CD4-positive, alpha-beta T cell treated with Interleukin-6 for 4 hours (primary cell): Measurements from ENCODE around the gene CYP11A1.
A peak's percentile ranks its signal among the peaks of the same experiment; 100 is the strongest.

Source experiments
- DNase-seq: peaks from one replicate; pipeline ENCODE4 v3.0.0-alpha.2; 2020; ENCODE audit warnings: mixed read lengths

Gene CYP11A1

GRCh38 chr15:74343797-74344127 is 23.7 kb downstream of the CYP11A1 start:
- DNase-seq = no peak

- DNase-seq = no peak
Measured at GRCh38 chr15:74343127-74343796, 24.2 kb downstream of the CYP11A1 start.

DNA sequence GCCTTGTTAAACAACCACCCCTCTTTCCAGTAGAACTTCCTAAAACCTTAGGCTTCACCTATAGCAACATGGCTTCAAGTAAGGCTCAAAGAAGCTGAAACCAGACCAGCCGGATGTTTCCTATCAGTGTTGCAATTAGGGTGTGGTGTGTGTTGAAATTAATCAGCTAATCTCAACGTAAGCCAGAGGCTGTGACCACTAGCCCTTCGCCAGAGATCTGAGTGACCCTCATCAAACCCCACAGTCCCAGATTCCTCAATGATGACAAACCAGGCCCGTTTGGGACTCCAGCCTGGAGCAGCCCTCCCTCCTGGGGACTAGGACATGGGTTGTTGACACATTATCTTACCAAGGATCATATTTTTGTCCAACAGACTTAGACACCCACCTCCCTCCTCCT is 27.3 kb downstream of the CYP11A1 start:
- DNase-seq = no peak

DNA sequence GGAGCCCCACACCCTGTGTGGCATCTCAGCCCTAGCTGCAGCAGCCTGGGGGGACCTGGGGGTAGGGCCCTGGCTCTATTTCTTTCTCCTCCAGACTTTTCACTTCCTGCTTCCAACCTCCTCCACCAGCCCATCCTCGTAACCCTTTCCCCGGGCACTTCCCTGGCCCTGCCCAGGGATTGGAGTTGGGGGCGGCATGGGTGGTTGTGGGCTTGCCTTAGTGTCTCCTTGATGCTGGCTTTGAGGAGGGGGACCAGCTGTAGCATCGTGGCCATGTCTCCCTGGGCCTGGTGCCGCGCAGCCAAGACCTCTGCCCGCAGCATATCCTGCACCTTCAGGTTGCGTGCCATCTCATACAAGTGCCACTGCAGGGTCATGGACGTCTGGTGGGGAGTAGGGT is 28.1 kb downstream of the CYP11A1 start:
- DNase-seq = no peak

GRCh38 chr15:74338676-74339075 is 28.8 kb downstream of the CYP11A1 start:
- DNase-seq = no peak

DNA sequence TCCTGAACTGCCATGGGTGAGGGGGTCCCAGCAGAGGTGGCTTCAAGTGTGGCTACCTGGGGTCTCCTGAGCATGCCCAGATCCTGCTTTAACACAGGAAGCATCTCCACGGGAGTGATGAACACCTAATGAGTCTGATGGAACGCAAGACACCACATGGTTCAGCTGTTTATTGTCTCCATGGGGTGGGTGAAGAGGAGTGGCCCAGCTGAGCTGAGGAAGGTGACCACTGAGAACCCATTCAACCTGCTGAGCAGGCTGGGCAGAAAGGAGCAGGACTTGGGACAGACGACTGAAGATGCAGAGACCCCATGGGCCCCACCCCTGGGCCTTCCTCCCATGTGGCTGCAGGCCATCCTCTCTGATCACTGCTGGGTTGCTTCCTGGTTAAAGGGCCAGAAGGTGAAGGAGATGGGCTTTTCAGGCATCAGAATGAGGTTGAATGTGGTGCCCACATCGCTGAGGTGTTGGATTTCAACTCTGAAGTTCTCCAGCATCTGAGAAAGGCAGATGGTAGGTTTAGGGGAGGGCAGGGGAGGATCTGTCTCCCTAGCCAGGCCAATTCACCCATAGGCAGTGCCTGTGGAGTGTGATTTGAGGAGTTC is 29.7 kb downstream of the CYP11A1 start:
- no peak for DNase-seq

DNA sequence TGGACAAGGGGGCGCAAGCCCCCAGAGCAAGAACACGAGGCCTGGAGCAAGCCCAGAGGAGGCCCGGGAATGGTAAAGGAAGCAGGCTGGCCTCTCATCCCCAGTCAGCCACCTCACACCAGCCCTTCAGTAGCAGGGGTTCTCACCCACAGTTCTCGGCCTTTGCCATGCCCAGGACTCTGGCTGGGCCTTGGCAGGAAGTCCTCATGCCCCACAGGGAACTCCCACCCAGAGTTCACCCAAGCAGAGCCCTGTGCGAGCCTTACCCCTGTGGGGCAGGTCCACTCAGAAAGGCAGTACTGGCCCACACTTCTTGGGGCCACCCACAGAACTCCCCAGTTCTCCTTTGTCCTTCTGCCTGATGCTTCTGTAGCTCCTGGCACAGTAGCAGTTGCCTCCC is 30.3 kb downstream of the CYP11A1 start:
- DNase-seq = no peak

DNA sequence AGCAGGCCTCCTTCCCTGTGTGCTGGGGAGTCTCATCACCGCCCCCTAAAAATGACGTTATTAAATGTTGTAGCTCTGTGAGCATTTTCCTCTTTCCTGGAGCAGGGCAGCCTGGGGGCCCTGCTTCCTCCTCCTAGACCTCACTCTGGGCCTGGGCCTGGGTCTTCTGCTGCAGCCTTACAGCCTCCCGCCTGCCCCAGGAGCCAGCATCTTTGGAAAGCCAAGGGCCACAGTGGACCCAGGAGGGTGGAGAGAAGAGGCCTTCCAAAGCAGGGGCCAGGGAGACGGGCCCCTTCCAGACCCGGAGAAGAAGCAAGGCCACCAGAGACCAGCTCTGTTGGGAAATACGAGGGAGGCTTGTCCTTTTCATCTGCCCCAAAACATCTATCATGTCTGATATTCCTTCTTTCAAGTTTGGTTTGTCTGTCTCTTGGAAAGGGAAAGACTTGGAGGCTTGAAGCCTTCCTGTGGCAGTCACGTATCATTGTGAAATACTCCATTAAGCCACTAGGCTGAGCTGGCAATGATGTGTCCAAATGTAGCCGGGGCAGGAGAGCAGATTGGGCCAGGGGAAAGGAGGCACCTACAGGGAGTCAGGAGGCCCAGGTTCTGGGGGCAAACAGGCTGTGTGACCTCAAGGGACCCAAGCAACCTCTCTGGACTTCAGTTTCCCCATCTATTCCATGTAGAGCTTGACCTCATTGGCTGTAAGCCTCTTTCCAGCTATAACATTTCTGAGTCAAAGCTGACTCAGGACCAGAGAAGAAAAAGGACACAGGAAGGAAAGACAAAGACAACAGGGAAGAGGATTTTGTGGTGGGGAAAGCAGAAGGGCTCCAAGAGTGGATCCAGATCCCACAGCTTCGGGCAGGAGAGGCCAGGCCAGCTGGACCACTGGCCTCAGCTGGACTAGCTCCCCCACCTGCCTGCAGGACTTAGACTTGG is 31.1 kb downstream of the CYP11A1 start:
- DNase-seq = no peak

- DNase-seq = no peak
Measured at GRCh38 chr15:74335396-74335795, 32.0 kb downstream of the CYP11A1 start.

- DNase-seq = no peak
Measured at GRCh38 chr15:74334127-74334526, 33.3 kb downstream of the CYP11A1 start.

GRCh38 chr15:74333662-74334061 is 33.8 kb downstream of the CYP11A1 start:
- DNase-seq = no peak

DNA sequence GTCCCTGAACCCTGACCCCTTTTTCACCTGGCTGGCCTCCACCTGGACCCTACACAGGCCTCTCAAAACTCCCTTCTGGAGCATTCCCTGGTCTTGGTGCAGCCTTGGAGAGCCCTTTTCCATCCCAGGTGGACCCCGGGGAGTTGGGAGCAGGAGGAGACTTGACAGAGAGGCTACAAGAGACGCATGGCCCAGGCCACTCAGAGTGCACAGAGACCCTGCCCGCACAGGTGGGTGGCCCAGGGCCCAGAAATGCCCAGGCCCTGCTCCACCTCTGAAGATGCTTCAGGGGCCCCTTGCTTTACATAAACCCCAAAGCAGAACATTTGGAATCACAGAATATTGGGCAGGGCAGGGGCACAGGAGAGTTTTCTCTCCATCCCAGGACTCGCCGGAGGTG is 34.4 kb downstream of the CYP11A1 start:
- DNase-seq = no peak

- no peak for DNase-seq
Measured at GRCh38 chr15:74332611-74333010, 34.8 kb downstream of the CYP11A1 start.

- no peak for DNase-seq
Measured at GRCh38 chr15:74332011-74332410, 35.4 kb downstream of the CYP11A1 start.

- DNase-seq = no peak
Measured at GRCh38 chr15:74330861-74331408, 36.5 kb downstream of the CYP11A1 start.

- no peak for DNase-seq
Measured at GRCh38 chr15:74328331-74329056, 39.0 kb downstream of the CYP11A1 start.

- DNase-seq = no peak
Measured at GRCh38 chr15:74327756-74328155, 39.7 kb downstream of the CYP11A1 start.

- no peak for DNase-seq
Measured at GRCh38 chr15:74326746-74327145, 40.7 kb downstream of the CYP11A1 start.

DNA sequence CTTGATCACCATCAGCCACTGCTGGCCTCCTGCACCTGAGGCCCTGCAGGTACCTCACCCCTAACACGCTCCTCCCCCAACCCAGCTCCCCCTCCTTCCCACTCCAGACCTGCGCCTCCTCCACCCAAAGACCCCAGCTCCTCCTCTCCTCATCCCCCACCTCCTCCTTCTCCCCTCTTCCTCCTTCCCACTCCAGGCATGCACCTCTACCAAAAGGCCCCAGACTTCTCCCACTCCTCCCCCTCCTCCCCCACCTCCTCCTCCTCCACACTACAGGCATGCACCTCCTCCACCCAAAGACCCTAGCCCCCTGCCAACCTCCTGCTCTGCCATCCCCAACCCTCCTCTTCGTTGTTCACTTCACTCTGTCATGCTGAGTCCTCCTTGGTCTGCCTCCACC is 42.7 kb downstream of the CYP11A1 start:
- DNase-seq = no peak

DNA sequence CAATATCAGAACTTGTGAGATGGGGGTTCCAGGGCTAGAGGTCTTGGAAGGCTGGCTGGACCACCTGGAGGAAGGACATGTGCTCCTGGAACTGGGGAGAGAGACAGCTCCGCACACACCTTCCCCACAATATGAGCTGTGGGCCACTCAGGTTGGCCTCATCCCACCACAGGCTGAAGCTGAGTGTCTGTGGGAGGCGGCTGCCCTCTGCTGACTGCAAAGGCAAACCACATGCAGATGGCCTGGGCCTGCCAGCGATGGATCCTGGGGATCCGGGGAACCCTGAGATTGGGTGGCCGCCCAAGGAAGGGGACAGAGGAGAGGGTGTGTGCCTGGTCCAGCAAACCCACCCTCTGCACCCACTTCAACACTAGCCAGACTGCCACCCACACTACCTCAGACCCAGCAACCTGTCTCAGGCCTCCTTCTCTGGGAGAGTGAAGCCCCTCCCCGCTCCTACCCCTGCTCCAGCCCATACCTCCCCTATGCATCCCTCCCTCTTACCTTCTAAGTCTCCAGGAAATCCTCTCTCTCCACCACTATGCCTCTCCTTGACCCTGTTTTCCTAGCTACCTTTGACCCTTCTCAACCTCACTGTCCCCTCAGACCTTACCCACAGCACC is 44.8 kb downstream of the CYP11A1 start:
- peak; percentile 64 for DNase-seq

- DNase-seq = peak; percentile 21
Measured at GRCh38 chr15:74320352-74321247, 46.8 kb downstream of the CYP11A1 start.
